Mesenteric fat pad (tissue), 1 donor: ENCODE data around the gene HAND2. TPM values are rescaled to one million over a fixed set of nuclear protein-coding genes. Genes with fewer than 3 reads are reported as not detected.

ENCODE experiments used
- DNase-seq: peaks from one replicate; pipeline ENCODE4 v3.0.0-alpha.2; 2020; ENCODE audit warnings: low spot score
- total RNA-seq: library from RNA; stranded (reverse); fragmentation: NEBNext Ultra II Directional; extraction: Animal tissue kit (Norgen Biotek cat#: 25700); gene quantifications from one replicate; pipeline ENCODE4 v1.2.1, GENCODE V29; 2021
- donor health status: DM: yes; HTN: yes; CAD: no.

HAND2 gene
- total RNA-seq, 1 donor from 2014 or later: 6.3 TPM

DNA sequence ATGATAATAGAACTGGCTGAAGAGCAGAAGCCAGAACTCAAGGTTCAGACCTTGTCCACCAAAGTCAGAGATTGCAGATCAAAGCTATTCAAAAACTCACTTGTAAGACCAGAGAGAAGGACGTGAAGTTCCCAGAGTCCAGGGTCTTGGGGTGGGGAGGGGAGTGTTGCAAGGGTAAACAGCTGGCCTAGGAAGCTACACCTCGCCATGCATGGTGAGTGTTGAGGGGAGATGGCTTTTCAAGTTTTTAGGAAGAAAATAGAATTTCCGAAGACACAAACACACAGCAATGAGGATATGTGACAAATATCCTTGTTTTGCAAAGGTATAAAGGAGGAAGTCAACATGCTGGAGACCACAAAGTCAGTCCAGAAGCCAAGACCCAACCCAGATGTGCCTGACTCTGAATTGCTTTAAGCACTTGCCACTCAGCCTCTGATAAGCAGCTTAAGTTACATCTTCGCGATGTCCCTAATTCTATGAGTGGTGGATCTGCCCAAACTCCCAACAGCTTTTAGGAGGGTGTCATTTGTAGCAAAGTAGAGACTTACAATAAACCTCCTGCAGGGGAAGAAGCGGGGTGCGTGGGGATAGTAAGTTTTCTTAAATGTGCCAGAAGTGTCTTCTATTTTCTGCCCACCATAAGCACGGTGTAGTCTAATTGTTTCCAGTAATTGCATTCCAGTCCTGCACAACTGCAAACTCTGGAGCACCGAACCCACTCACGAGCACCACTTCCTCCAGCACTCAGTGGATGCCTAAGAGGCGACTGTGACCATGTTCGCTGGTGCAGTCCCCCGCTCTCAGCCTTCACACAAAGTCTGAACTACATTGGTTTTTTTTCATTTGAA lies 26.5 kb downstream of the HAND2 start:
- DNase-seq: no peak

DNA sequence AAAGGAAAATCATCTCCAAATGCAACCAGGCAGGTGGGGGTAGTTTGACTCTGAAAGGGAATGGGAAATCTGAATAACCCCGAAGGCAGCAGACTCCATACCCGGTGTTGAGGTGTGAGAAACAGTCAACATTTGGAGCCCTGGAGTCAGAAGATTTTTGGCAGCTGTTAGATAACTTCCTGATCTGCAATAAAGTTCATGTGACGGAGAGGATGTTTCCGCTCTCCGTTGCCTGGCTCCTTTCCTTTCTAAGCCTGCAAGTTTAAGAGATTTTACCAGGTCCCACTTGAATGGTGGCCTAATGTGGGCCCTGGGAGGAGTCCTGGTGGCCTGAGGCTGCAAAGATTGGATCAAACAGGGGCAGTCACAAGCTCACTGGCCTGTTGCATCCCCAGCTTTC lies 27.7 kb downstream of the HAND2 start:
- no peak for DNase-seq

DNA sequence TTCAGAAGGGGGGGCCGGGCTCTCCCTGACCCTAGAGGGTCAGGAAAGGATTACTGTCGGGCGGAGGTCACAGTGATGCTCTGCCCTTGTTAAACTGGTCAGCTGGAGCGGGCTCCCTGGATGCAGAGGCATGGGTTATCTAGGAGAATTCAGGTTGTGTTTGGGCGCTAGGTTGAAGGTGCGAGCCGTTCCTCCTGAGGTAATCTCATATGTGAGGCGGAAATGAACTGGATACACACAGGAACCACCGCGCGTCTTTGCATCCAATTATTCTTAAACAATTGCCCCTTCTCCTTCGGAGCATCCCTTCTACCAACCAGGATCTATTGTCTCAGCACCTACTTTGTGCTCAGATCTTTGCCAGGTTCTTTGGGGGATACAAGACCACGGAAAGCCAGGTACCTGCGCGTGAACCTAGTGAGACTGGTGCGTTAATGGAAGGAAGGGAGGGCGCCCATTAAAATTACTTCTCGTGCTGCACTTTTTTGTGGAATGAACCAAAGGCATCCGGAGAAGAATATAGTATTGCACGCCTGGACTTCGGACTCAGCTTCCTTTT lies 28.4 kb downstream of the HAND2 start:
- DNase-seq: no peak

DNA sequence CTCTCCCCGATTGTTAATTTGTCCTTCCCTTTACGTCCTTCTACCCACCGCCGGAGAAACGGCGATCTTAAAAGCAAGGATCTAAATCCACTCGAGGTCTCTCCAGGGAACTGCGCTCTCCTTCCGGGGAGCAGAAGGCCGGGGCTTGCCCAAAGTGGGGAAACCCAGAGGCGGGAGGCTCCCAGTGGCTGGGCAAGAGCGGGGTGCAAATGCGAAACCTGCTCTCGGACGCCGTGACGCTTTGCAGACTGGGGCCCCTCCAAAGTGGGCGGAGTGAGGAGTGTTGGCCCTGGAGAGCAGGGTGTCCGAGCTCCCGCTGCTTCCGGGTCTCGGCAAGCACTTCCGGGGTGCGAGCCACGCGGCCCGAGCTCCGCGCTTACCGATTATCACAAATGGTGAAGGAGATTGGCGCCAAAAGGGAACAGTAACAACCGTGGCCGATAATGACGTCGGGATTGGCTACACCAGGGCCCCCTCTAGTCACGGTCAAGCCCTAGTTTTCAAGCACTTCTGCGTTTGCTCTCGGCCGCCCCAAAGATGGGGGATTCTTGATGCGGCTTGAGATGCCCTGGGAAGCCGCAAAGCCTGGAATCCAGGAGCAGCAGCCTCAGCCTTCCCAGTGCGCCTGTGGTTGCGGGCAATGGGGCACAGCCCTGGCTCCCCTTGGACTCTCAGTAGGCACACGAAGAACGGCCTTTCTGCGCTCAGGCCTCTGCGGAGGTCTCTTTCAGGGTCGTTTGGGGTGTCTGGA lies 29.0 kb downstream of the HAND2 start:
- no peak for DNase-seq

DNA sequence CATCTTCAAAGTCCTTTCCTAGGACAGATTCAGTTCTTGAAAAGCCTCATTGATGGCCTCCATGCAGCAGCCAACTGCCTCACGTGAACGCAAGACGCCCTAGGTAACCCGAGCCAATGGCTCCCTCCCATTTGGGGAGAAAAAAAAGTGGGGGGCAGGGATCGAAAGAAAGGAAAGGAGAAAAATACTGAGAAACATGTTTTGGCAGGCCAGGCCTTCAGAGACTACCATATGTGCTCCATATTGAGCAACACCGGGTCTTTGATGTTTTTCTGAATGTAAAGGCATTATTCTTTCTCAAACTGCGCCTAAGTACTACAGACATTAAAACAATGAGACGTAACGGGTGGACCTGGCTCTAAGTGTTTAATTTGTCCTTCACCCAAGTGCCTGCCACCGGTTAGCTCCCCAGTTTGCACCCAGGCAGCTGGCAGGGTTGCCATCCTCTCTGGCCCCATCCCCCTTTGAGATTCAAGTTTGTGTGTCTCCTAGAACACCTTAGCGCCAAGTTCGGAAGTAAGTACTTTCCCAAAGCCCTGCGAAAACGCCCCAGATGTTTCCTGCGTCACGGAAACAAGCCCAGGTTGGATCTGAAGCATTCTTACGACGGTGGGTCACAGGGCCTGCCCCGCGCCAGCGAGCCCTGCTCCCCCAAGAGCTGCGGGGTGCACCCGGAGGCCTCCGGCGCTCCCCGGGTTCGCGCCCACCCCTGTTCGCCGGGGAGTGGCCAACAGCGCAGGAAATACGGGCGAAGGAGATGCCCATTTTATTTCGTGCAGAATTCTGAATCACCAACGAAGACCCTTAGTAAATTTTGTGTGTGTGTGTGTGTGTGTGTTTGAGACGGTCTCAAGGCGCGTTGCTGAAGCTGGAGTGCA lies 30.1 kb downstream of the HAND2 start:
- DNase-seq: no peak

DNA sequence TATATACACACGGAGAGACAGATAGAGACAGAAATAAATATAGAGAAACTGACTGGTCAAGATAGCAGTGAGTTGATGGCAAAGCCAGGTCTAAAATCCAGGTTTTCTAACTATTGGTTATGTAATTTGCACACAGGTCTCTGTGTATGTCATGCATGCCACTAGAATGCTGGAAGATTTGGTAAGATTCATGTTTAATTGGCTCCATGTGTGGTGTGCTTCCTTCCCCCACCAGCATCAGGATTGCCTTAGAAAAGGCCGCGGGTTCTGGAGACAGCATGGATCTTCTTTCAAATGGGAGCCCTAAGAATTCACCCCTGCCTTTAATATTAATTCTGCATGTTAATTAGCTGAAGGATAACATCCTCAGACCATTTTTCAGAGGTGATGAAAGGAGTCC lies 31.3 kb downstream of the HAND2 start:
- DNase-seq: no peak

DNA sequence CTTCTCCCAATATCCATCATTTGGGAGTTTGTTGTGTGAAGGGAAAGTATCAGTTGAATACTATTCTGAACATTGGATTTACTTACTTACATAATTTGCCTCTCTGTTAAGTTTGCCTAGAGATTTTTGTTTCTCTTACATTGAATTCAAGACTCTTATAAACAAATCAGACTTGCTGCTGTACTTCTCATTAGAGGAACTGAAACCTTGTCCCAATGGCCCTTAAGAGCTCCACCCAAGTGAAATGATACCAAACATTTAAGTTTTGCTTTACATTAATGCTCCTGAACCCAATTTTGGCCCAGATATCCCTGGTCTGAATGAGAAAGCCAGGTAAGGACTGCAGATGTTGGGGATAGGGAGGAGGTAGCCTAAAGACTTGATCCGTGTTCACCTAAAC lies 32.0 kb downstream of the HAND2 start:
- no peak for DNase-seq

DNA sequence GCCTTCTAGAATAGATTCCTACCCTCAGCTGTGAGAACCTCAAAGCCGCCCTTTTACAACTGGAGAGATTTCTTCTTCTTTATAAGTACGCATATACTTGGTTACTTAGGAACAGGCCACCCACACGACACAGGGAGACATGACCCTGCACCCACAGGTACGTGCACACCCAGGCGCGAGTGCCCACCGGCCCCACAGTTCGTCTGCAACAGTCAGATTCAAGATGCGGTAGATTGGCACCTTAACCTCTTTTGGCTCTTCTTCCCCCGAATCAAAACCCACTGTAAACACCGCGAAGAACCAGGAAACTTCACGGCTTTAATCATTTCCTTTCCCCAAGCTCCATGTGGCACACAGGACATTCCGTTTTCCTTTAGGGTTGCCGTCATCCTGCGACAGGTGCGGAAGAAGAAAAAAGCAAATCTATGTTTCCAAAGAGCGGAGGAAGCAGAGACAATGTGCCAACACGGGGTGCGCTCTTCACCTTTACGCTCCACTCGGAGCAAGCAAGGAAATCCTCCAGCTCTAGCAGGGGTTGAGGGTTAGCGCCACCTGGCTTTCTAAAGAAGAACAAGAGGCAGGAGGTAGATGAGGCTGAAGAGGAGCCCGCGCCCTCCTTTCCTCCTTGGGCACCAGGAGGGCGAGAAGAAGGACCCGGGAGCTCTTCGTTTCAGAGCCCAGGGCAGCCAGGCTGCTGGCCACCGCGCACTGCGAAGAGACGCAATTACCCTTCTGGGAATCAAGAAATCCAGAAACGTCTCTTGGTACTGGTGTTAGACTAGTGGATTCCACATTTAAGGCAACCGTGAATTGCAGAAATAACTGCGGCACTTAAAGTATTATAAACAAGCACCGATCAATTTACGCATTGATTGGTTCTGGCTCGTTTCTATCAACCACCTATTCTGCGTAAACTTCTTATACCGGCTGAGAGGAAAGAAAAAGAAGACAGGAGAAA lies 35.7 kb downstream of the HAND2 start:
- no peak for DNase-seq

DNA sequence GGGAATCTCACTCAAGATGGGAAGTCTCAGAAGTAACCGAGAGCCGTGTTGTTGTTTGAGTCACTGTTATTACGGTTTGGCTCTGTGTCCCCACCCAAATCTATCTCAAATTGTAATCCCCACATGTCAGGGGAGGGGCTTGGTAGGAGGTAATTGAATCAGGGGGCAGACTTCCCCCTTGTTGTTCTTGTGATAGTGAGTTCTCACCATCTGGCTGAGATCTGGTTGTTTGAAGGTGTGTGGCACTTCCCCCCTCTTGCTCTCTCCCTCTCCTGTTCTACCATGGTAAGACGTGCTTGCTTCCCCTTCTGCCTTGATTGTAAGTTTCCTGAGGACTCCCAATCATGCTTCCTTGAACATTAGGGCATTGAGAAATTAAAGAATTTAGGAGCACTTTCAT lies 37.0 kb downstream of the HAND2 start:
- DNase-seq: no peak

DNA sequence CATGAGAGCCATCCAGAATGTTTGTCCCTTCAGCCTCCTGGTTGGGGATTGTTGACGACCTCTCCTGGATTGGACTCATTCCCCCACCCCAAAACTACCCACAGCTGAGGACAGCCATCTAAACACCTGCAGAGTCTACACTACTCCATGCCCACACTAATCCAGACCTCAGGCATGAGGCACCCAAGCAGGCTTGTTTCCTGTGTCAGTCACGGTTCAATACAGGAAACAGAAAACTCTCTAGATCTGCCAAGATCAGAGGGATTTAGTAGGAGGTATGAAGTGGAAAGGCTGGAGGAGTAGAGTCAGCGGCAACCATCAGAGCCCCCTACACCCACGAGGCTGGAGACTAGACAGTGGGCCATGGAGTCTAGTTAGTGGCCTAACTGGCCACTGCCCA lies 37.7 kb downstream of the HAND2 start:
- DNase-seq: no peak

DNA sequence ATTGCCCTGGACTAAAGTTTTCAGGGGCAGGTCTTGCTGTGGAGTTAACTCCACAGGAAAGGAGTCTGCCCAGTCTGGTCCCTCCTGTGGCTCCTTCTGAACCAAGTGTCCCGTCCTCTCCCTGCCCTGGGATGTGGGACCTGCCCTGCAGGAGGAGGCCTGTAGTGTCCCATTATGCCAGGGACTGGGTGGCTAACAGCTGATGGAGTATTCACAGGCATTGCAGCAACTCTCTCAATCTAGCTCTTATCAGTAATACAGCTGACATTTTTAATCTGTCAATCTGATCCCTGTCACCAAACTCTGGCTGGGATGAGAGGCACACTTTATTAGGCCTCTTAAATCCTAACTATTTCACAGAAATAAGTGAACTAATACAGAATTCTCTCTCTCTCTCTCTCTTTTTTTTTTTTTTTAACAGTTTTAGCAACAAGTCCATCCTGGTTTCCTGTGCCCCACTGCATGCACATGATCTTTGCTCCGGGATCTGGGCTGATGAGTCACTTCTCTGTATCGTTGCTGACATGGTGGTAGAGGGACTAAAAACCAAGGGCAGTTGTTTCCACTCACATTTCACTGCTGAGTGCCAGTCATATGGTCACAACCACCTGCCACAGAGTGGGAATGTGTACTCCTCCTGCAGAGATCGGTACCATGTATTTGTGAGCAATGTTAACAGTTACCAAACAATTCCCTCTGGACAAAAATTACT lies 39.1 kb downstream of the HAND2 start:
- DNase-seq: no peak

DNA sequence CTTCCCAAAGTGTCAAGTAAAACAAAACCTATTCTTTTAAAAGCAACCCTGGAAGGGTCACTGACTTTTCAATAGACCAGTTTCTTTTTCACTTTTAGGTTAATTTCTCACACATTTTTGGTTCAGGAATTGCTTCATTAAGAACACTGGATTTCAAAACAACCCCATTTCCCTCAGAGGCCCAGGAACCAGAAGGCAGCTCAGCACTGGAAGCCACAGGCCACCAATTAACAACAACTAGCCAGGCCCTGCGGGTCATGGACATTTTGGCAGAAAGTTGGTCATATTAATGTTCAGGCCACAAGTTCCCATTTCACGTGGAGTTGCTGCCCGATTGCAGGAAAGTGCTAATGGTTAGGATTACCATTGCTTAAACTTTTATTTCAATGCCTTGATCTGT lies 39.8 kb downstream of the HAND2 start:
- DNase-seq: no peak

DNA sequence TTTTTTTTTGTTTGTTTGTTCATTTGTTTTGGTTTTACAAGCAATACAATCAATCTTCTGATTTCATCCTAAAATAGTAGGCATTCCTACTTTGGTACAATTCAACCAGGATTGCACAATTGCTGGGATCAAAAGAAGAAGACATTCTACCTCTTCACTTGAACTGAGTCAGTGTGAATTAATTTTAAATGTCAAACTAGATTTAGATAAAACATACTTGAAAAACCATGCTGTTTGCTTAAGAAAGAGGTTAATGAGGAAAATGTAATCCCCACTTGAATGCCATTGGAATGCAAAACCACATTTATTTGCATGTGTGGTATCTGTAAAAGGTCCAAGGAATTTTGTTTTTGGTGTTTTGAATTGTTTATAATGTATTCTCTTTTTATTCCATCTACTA lies 40.5 kb downstream of the HAND2 start:
- no peak for DNase-seq

DNA sequence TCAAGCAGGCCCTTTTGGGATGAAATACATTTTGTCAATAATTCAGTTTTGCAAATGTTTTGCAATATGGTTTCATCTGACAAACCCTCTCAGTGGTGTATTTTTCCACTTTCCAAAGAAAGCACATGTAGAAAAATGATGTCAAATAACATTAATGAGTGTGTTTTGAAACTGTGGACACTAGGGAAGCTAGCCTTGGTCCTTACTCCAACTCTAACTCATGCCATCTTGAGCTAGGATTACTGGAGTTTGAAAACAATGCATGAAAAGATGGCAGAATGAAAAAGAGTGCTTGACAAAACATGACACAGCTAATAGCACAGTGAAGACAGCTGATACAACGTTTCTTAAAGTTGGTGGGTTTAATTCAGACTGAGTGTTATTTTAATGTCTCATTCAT lies 41.4 kb downstream of the HAND2 start:
- DNase-seq: no peak

DNA sequence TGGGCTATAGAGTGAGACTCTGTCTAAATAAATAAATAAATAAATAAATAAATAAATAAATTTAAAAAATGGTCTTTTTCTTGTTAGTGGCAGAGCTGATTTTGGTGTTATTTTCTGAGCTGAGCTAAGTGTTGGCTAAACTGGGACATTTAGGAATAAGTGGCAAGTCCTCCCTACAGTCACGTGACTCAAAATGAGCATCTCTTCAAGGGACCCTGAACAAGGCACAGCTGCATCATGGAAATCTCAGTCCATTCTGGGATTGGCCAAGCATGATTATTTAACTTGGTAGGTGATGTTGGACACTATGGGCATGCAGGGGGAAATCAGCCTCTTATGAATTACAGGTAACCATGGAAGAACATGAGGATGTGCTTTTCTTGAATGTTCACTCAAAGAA lies 42.0 kb downstream of the HAND2 start:
- no peak for DNase-seq

DNA sequence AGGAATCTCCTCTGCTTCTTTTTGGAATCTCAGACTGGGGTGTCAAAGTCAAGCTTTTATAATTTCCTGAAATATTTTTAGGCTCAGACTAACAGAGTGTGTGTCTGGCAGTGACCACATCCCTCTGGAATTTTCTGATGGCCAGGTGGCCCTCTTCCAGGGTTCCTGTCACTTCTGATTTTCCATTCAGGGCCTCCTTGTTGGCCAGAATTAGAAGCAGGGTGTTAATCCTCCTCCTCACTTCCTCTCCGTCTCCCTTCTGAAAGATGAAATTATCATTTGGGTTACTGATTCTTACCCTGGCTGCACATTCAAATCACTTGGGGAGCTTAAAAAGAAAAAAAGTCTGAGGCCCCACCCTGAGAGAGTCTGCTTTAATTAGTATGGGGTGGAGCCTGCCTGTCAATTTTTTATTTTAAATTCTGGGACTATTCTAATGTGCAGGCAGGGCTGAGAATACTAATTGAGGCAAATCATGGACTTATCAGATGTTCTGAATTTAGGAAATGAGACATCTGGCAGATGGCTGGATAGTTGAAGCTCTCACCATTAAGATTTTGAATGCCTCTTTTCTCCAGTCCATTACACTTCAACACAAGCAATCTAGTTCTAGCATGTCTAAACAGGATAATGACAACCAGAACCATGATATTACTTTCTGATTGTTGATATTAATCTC lies 43.2 kb downstream of the HAND2 start:
- no peak for DNase-seq

DNA sequence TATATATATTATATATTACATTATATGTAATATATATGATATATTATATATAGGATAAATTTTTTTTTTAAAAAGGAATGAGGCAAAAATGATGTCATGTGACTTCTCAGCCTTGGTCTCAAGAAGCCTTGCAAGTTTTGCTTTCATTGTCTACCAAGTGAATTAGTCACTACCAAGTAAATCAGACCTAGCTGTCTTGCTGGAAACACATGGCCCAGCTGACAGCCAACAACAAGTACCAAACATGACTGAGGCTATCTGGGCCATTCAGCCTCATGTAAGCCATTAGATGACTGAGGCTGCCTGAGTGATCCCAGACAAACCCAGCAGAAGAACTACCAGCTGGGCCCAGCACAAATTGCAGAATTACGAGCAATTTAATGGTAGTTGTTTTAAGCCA lies 44.9 kb downstream of the HAND2 start:
- no peak for DNase-seq

DNA sequence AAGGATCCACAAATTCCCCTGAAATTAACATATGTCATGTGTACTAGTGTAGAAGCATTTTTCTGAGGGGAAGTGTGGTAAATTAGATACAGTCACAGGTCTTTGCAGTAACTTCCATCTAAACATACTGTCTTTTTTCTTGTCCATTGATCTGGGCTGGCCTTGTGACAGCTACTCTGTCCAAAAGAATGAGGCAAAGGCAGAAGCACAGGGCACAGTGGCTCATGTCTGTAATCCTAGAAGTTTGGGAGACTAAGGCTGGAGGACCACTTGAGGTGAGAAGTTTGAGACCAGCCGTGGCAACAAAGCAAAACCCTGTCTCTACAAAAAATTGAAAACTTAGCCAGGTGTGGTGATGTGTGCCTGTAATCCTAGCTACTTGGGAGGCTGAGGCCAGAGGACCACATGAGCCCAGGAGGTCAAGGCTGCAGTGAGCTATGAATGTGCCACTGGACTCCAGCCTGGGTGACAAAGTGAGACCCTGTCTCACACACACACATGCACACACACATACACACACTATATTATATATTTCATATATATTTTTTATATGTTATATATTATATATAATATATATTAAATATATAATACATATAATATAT lies 47.6 kb downstream of the HAND2 start:
- no peak for DNase-seq

DNA sequence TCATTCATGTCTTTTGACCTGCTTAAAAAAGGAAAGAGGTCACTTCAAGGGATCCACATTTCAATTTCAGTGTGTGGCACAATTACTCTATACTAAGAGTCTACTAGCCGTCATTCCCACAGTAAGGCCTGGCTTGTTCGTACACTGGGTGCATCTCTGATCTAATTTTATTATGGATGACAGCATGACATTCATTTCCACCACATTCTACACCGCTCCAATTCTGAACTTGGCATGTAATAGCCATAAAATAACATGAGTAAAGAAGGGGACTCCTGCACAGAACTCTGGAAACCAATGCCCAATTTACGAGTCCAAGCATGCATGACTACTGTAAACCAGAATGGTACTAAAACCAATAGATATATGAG lies 51.1 kb downstream of the HAND2 start:
- no peak for DNase-seq
